Measurements from ENCODE around the gene PTRH2. TPM values are rescaled to one million over a fixed set of nuclear protein-coding genes. Genes with fewer than 3 reads are reported as not detected.

Gene PTRH2
- total and polyA plus RNA-seq, 2 donors (not counting 3 experiments of a cell fraction or from before 2014, with no cell fraction given), result 40.1 to 46.7 TPM

DNA sequence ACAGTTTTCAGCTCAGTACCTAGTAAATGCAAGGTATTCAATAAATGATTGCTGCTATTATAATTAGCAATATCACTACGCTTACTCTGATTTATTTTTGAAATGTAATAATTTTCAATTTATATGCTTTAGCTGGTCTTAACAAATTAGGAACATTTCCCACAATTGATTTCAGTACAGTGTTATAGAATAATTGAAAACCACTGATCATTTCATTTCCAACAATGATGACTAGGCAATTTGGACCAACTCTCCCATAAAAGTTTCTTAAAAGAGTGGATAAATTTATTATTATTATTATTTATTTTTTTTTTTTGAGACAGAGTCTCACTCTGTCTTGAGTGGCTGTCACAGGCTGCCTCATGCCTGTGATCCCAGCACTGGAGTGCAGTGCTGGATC, 41.4 kb upstream of the PTRH2 start:
- intact Hi-C loops (cut with micrococcal nuclease) (loop anchor here (10.0 kb wide), 2 partner anchors 286 to 434 kb away; no protein-coding TSS in a partner anchor), dilution Hi-C loops (cut with MboI; ENCODE audit: extremely low pct_ligation_motif_present, low sequenced_read_pairs) (loop anchor here (10.0 kb wide), 1 partner anchor 126 kb away; no protein-coding TSS in a partner anchor)
- Histone ChIP-seq H3K36me3 (ENCODE audit: control insufficient read depth in 2 of 2, extremely low read depth in 1 of 2, insufficient read depth in 2 of 2, low read length in 2 of 2) (no peaks in the 10 kb centered on the region), H2AFZ (ENCODE audit: low read depth, low read length) (no peak overlapping the region), H3K4me1 (ENCODE audit: control insufficient read depth, extremely low read depth, insufficient read depth, low read length) (peaks cover 5% of the 10 kb centered on the region), H3K9ac (replicated peaks; ENCODE audit: extremely low read depth, insufficient read depth, low read length) (no peak overlapping the region), H3K27me3 (ENCODE audit: control insufficient read depth in 2 of 2, insufficient read depth in 2 of 2, low read length in 2 of 2) (no peaks in the 10 kb centered on the region), H3K4me2 (ENCODE audit: insufficient read depth, low read length) (no peak overlapping the region), H3K4me3 (replicated peaks in 1 of 3; ENCODE audit: insufficient read depth in 1 of 3, low read depth in 1 of 3, low read length in 3 of 3) (no peak overlapping the region), H3K9me3 (replicated peaks; ENCODE audit: control insufficient read depth, insufficient read depth, low read length) (no peaks in the 10 kb centered on the region), H3K27ac (ENCODE audit: insufficient read depth, low read depth, low read length) (no peak overlapping the region), H3K9me1 (replicated peaks; ENCODE audit: control insufficient read depth, extremely low read depth, insufficient read depth, low read length) (no peaks in the 10 kb centered on the region), H3K79me2 (ENCODE audit: control insufficient read depth, insufficient read depth, low read length) (peaks cover 2% of the 10 kb centered on the region), H4K20me1 (replicated peaks; ENCODE audit: control insufficient read depth, extremely low read depth, insufficient read depth, low read length) (no peaks in the 10 kb centered on the region)
- BruUV-seq (replicated peaks), result no TSS peak
- FAIRE-seq (no peak), DNase-seq (ENCODE audit: low read depth, low spot score) (no peak)
- POLR2A ChIA-PET, result interaction anchor here (1.5 to 2.0 kb wide), 2 partner anchors 89 to 93 kb away, joined by 5 to 6 read pairs; no protein-coding TSS in a partner anchor
- CTCF ChIA-PET, result interaction anchor here (0.8 to 2.1 kb wide), 3 partner anchors 85 to 97 kb away, joined by 3 to 8 read pairs (median 4); no protein-coding TSS in a partner anchor
- TF ChIP-seq EZH2 (IDR thresholded peaks at IDR 0.05; ENCODE audit: borderline replicate concordance, low read depth, low read length, severe bottlenecking), result no peak

DNA sequence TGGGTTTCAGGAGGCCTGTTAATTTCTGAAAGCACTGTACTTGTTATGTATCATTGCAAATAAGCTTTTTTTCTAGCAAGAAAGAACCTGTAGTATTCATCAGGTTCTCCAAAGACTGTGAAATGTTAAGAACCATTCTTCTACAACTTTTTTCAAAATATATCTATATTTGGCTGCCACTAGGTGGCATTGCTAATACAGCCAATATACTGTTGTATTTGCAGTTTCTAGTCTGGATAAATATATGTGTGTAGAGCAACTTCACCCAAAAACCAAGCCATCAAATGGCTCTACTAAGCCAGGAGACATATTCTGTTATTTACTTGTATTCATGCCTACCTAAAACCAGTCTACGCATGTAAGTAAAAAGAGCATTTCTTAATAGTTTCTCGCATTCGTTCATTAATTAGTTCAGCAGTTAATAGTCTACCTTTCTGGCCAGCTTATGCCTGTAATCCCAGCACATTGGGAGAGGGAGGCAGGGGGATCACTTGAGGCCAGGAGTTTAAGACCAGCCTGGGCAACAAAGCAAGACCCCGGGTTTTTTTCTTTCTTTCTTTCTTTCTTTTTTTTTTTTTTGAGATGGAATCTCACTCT, 39.7 kb upstream of the PTRH2 start:
- no peaks in the 10 kb centered on the region for H3K9me1 ChIP-seq (replicated peaks; ENCODE audit: control insufficient read depth, extremely low read depth, insufficient read depth, low read length)
- ChIA-PET CTCF (interaction anchor here (0.7 to 2.1 kb wide), 6 partner anchors 39 to 290 kb away, joined by 3 to 8 read pairs (median 4); partner anchors contain the start of genes PTRH2 and VMP1), POLR2A (interaction anchor here (2.0 kb wide), 1 partner anchor 91 kb away, joined by 6 read pairs; no protein-coding TSS in a partner anchor)
- no TSS peak for BruUV-seq (replicated peaks)
- FAIRE-seq, result no peak
- no peak overlapping the region for H3K9ac ChIP-seq (replicated peaks; ENCODE audit: extremely low read depth, insufficient read depth, low read length)
- no peaks in the 10 kb centered on the region for H3K27me3 ChIP-seq (ENCODE audit: control insufficient read depth in 2 of 2, insufficient read depth in 2 of 2, low read length in 2 of 2)
- H3K4me1 ChIP-seq (ENCODE audit: control insufficient read depth, extremely low read depth, insufficient read depth, low read length), result no peaks in the 10 kb centered on the region
- TF ChIP-seq FOS (IDR thresholded peaks at IDR 0.05; ENCODE audit: borderline replicate concordance, insufficient read depth, low read length) (no peak), JUN (IDR thresholded peaks at IDR 0.05; ENCODE audit: borderline replicate concordance, insufficient read depth, insufficient read length, low read depth) (no peak), EZH2 (IDR thresholded peaks at IDR 0.05; ENCODE audit: borderline replicate concordance, low read depth, low read length, severe bottlenecking) (no peak), POLR2AphosphoS5 (IDR thresholded peaks at IDR 0.05; ENCODE audit: insufficient read depth, low read depth, low read length) (no peak)
- TF ChIP-seq, protein P1, sequence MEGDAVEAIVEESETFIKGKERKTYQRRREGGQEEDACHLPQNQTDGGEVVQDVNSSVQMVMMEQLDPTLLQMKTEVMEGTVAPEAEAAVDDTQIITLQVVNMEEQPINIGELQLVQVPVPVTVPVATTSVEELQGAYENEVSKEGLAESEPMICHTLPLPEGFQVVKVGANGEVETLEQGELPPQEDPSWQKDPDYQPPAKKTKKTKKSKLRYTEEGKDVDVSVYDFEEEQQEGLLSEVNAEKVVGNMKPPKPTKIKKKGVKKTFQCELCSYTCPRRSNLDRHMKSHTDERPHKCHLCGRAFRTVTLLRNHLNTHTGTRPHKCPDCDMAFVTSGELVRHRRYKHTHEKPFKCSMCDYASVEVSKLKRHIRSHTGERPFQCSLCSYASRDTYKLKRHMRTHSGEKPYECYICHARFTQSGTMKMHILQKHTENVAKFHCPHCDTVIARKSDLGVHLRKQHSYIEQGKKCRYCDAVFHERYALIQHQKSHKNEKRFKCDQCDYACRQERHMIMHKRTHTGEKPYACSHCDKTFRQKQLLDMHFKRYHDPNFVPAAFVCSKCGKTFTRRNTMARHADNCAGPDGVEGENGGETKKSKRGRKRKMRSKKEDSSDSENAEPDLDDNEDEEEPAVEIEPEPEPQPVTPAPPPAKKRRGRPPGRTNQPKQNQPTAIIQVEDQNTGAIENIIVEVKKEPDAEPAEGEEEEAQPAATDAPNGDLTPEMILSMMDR (IDR thresholded peaks at IDR 0.05; ENCODE audit: extremely low read depth in 1 of 2, insufficient read depth in 1 of 2, low read depth in 1 of 2, low read length in 2 of 2), result peak; percentile 30 to 43
- no peak overlapping the region for H2AFZ ChIP-seq (ENCODE audit: low read depth, low read length)
- no peak overlapping the region for H3K27ac ChIP-seq (ENCODE audit: insufficient read depth, low read depth, low read length)
- intact Hi-C loops (cut with micrococcal nuclease) (loop anchor here (1.0 to 10.0 kb wide), 3 partner anchors 112 to 432 kb away; no protein-coding TSS in a partner anchor), dilution Hi-C loops (cut with MboI; ENCODE audit: extremely low pct_ligation_motif_present, low sequenced_read_pairs) (loop anchor here (10.0 kb wide), 1 partner anchor 128 kb away; no protein-coding TSS in a partner anchor)
- no peak overlapping the region for H3K4me2 ChIP-seq (ENCODE audit: insufficient read depth, low read length)
- DNase-seq (ENCODE audit: low read depth, low spot score), result peak; percentile 68
- no peaks in the 10 kb centered on the region for H3K79me2 ChIP-seq (ENCODE audit: control insufficient read depth, insufficient read depth, low read length)
- H3K36me3 ChIP-seq (ENCODE audit: control insufficient read depth in 2 of 2, extremely low read depth in 1 of 2, insufficient read depth in 2 of 2, low read length in 2 of 2), result peaks cover 0 to 3% of the 10 kb centered on the region in 2 experiments
- H4K20me1 ChIP-seq (replicated peaks; ENCODE audit: control insufficient read depth, extremely low read depth, insufficient read depth, low read length), result no peaks in the 10 kb centered on the region
- H3K9me3 ChIP-seq (replicated peaks; ENCODE audit: control insufficient read depth, insufficient read depth, low read length), result no peaks in the 10 kb centered on the region
- no peak overlapping the region for H3K4me3 ChIP-seq (replicated peaks in 1 of 3; ENCODE audit: insufficient read depth in 1 of 3, low read depth in 1 of 3, low read length in 3 of 3)

Data from endothelial cell of umbilical vein (primary cell).